Measurements from ENCODE around the gene ARRB2. TPM values are rescaled to one million over a fixed set of nuclear protein-coding genes. Genes with fewer than 3 reads are reported as not detected.

ARRB2 gene
- total and polyA plus RNA-seq, 2 of the 4 experiments (the other 2 are of a cell fraction) = 3.9 to 10.6 TPM

GRCh38 chr17:4742629-4743028, 32.2 kb downstream of the ARRB2 start:
- H2BK5ac ChIP-seq (ENCODE audit: low read depth, low read length, poor library complexity, severe bottlenecking) = no peak overlapping the region
- H2AFZ ChIP-seq (replicated peaks; ENCODE audit: low read length, poor library complexity) = no peak overlapping the region
- H3K14ac ChIP-seq (replicated peaks; ENCODE audit: low read depth, low read length) = no peak overlapping the region
- peaks cover 79% of the 10 kb centered on the region for H3K27me3 ChIP-seq (ENCODE audit: control insufficient read depth, insufficient read depth, low read length)
- in situ Hi-C loops (cut with MboI; ENCODE audit: low sequenced_read_pairs) (no loop called here), intact Hi-C loops (cut with micrococcal nuclease) (no loop called here), dilution Hi-C loops (cut with HindIII; ENCODE audit: low sequenced_read_pairs, unreplicated experiment) (no loop called here)
- no CpG with 5 or more reads among the region's 10 CpGs for WGBS, 2 experiments (ENCODE audit: extremely low coverage in 2 of 2, insufficient read length in 1 of 2)
- no peak overlapping the region for H4K8ac ChIP-seq (ENCODE audit: low read depth in 2 of 2, low read length in 2 of 2)
- no peaks in the 10 kb centered on the region for H4K20me1 ChIP-seq (ENCODE audit: insufficient read depth, low read length)
- H3K9ac ChIP-seq (ENCODE audit: low read depth, low read length) = no peak overlapping the region
- ChIA-PET CTCF (no interaction called here), POLR2A (ENCODE audit: unreplicated experiment) (no interaction called here)
- H3K23ac ChIP-seq (ENCODE audit: low read depth, low read length) = no peak overlapping the region
- H3K4me2 ChIP-seq (ENCODE audit: low read depth, low read length) = no peak overlapping the region
- DNase-seq (no peak), ATAC-seq (ENCODE audit: low read depth) (no peak)
- no peak overlapping the region for H3K4me3 ChIP-seq (ENCODE audit: insufficient read depth, low read depth, low read length)
- no peaks in the 10 kb centered on the region for H3K79me1 ChIP-seq (ENCODE audit: low read depth in 1 of 2, low read length in 2 of 2)
- H3K9me3 ChIP-seq (ENCODE audit: control insufficient read depth, insufficient read depth, low read length) = no peaks in the 10 kb centered on the region
- no peak overlapping the region for H3K56ac ChIP-seq (ENCODE audit: extremely low read depth, insufficient read depth, low read length)
- no peak overlapping the region for H4K5ac ChIP-seq (ENCODE audit: low read depth, low read length)
- H4K91ac ChIP-seq (ENCODE audit: insufficient read depth, low read depth, low read length) = no peak overlapping the region
- H3K27ac ChIP-seq (ENCODE audit: insufficient read depth, low read length) = no peak overlapping the region
- H3K4me1 ChIP-seq (ENCODE audit: control insufficient read depth, insufficient read depth, low read length) = peaks cover 8% of the 10 kb centered on the region; the same call in 1 of the 2 replicates
- no peaks in the 10 kb centered on the region for H3K36me3 ChIP-seq (ENCODE audit: control insufficient read depth, insufficient read depth, low read length)
- H2BK15ac ChIP-seq (ENCODE audit: low read depth, low read length) = no peak overlapping the region
- H3K18ac ChIP-seq (ENCODE audit: low read depth, low read length) = no peak overlapping the region
- H2AK5ac ChIP-seq (ENCODE audit: low read depth, low read length) = no peak overlapping the region
- H3K9me1 ChIP-seq (ENCODE audit: insufficient read depth, low read length) = no peaks in the 10 kb centered on the region
- no TSS peak for BruUV-seq (replicated peaks)
- peak overlapping the region; percentile 42 for H2AK9ac ChIP-seq (replicated peaks; ENCODE audit: low read depth, low read length, poor library complexity)
- no peak overlapping the region for H3K4ac ChIP-seq (ENCODE audit: low read depth, low read length)
- no peak overlapping the region for H2BK120ac ChIP-seq (ENCODE audit: low read depth, low read length)
- TF ChIP-seq USF2 (IDR thresholded peaks at IDR 0.05; ENCODE audit: low read depth, low read length) (no peak), RAD21 (IDR thresholded peaks at IDR 0.05; ENCODE audit: low read length) (no peak), CTCF (conservative IDR thresholded peaks at IDR 0.05; ENCODE audit: low read depth, low read length) (no peak), POLR2A (IDR thresholded peaks at IDR 0.05; ENCODE audit: low read depth, low read length) (no peak), RFX5 (IDR thresholded peaks at IDR 0.05; ENCODE audit: low read depth, low read length) (no peak), MAZ (IDR thresholded peaks at IDR 0.05; ENCODE audit: borderline replicate concordance, low read depth, low read length) (no peak), RCOR1 (IDR thresholded peaks at IDR 0.05; ENCODE audit: insufficient replicate concordance, low read length) (no peak), FOS (IDR thresholded peaks at IDR 0.05; ENCODE audit: low read depth, low read length) (no peak), MXI1 (IDR thresholded peaks at IDR 0.05; ENCODE audit: borderline replicate concordance, low read depth, low read length) (no peak), CEBPB (IDR thresholded peaks at IDR 0.05; ENCODE audit: low read depth, low read length) (no peak), BHLHE40 (IDR thresholded peaks at IDR 0.05; ENCODE audit: low read depth, low read length) (no peak), ELK1 (IDR thresholded peaks at IDR 0.05; ENCODE audit: borderline replicate concordance, low read depth, low read length) (no peak), SMC3 (IDR thresholded peaks at IDR 0.05; ENCODE audit: low read depth, low read length) (no peak), NFE2L2 (IDR thresholded peaks at IDR 0.05; ENCODE audit: low read depth, low read length) (no peak)
- H2BK20ac ChIP-seq (ENCODE audit: low read depth, low read length) = no peak overlapping the region
